C4-2B (cell line): ENCODE results near the gene ADAM10.

Experiments
- H3K27ac ChIP-seq: fragments of 450-650 bp; 2 replicates; pipeline ENCODE4 v1.5.1; 2017
- ZFX ChIP-seq: fragments of 450-650 bp; IDR thresholded peaks from 2 replicates; pipeline ENCODE4 v1.6.1; 2017
- TF ChIP-seq, protein P1 (sequence below): fragments of 450-650 bp; conservative IDR thresholded peaks from 2 replicates; pipeline ENCODE4 v1.5.1; 2017; ENCODE audit warnings: mild to moderate bottlenecking

Gene ADAM10

DNA sequence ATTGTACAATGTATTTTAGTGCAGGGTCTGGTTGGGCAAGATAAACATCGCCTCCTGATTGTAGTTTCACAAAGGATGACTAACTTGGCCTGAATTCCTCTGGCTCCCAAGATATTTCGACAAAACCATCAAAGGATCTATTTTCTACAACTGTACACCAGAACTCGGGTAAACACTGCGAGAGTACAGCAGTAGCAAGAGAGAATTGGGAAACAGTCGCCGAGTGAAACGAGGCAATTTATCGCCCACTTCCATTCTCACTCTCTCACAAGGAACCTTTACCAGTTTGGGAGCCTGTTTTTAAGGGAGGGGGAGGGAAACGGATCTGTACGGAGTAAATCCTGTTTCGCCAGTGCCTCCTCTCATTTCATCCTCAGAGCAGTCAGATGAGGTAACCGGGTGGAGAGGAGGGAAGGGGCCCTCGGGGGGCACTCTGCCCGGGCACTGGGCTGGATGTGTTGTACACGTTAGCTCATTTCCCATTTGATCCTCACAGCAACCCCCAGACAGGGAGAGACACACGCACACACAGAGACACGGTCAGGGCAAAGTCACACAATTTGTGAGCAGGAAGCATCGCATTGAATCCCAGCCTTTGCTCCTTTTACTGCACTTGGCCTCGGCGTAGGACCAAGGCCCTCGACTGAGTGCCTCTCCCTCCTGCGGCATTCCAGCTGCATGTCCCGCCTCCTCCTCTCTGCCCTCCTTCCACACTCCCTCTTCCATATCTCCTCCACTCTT is 197.6 kb downstream of the ADAM10 start:
- H3K27ac ChIP-seq, result no peak overlapping the region
- no peak for TF ChIP-seq ZFX
- TF ChIP-seq, protein P1, sequence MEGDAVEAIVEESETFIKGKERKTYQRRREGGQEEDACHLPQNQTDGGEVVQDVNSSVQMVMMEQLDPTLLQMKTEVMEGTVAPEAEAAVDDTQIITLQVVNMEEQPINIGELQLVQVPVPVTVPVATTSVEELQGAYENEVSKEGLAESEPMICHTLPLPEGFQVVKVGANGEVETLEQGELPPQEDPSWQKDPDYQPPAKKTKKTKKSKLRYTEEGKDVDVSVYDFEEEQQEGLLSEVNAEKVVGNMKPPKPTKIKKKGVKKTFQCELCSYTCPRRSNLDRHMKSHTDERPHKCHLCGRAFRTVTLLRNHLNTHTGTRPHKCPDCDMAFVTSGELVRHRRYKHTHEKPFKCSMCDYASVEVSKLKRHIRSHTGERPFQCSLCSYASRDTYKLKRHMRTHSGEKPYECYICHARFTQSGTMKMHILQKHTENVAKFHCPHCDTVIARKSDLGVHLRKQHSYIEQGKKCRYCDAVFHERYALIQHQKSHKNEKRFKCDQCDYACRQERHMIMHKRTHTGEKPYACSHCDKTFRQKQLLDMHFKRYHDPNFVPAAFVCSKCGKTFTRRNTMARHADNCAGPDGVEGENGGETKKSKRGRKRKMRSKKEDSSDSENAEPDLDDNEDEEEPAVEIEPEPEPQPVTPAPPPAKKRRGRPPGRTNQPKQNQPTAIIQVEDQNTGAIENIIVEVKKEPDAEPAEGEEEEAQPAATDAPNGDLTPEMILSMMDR, result no peak

DNA sequence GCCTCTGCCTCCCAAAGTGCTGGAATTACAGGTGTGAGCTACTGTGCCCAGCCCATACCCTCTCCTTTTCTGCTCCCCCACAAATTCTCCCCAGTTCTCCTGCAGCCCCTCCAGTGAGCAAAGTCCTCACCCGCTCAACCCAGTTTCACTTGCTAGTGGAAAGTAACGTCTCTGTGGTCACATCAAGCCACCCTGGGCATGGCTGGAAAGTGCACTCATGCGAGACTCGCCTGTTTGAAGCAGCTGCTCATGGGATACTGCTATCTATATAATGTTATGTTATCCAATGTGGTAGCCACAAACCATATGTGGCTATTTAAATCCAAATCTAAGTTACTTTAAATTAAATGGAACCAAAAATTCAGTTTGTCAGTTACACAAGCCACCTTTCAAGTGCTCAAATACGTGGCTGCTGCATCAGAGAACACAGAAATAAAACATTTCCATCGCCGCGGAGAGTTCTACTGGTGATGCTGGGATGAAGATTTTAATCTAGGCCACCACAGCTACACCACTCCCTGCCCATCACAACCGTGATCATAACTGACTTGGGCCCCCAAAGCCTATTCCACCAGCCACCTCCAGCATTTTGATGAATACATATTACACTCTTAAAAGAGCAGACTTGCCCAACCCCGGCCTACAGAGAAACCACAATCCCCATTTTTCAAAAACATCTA is 198.3 kb downstream of the ADAM10 start:
- no peak overlapping the region for H3K27ac ChIP-seq
- TF ChIP-seq, protein P1, result no peak
- no peak for TF ChIP-seq ZFX

DNA sequence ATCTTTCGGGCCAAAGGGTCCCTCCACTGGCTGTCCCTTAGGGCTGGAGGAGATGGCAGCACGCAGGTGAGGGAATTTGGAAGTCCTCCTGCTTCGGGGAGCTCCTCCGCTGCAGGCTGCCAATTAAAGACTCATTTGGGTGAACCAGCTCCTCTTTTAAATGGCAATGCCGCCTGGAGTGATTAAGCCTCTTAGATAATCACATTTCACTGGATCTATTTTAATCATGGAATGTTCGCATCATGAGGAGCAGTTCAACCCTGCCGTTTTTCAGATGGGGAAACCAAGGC is 199.8 kb downstream of the ADAM10 start:
- H3K27ac ChIP-seq, result no peak overlapping the region
- no peak for TF ChIP-seq ZFX
- TF ChIP-seq, protein P1, result no peak

DNA sequence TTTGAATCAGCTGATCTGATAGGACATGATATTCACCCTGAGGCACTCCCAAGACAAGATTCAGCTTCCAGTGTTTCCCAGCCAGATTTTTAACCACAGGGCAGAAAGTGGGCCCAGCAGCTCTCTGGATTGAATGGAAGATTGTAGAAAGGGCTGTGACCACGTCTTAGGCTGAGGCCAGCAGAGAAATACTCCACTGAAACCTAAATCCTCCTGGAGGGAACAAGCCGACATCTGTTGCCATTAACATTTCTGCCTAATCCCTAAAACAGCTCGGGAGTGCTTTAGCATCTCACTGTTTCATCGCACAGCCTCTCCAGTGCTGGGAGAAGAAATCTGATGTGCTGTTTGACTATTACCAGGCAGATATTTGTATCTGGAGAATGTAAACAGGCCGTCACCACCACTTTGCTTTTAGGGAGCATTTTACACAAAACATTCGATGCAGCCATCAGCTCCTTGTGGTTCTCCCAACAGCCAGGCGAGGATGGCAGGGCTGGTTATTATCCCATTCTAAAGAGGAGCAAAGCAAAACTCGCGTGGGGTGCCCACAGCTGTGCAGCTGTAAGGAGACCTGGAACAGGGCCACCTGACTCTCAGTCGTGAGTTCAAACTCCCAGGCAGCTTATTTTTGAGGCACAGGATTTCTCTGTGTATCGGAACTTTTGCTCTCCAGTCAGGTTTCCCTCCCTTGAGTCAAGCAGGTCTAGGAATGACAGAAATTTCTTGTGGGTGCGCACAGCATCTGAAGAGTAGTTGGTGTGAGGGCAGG is 200.3 kb downstream of the ADAM10 start:
- no peak for TF ChIP-seq ZFX
- TF ChIP-seq, protein P1, result no peak

DNA sequence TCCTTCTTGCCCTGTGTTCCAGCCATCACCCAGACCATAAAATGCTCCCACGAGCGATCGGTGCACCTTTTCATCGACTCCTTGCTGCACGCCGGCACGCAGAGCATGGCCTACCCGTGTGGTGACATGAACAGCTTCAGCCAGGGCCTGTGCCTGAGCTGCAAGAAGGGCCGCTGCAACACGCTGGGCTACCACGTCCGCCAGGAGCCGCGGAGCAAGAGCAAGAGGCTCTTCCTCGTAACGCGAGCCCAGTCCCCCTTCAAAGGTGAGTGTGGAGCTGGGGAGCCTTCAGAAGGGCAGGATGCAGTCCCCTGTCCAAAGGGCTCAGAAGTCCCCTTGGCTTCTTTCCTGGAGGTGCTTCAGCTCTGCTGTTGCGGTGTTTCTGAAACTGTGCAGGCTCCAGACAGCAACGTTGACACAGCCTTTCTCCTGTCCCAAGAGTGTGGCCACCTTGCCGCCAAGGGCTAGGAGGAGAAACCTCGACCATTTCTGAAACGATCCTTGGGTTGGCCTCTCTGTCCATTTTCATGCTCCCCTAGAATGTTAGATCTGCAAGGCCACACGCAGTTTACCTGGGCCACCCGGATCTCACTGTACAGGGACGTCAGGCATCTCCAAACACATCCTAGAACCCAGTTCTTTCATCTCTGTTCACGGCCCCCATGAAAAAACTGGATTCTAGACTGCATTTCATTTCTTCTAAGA is 201.0 kb downstream of the ADAM10 start:
- TF ChIP-seq ZFX, result no peak
- TF ChIP-seq, protein P1, result no peak
- no peak overlapping the region for H3K27ac ChIP-seq

More for the DNA sequence above, 200.3 kb downstream of the ADAM10 start:
- no peak overlapping the region for H3K27ac ChIP-seq

DNA sequence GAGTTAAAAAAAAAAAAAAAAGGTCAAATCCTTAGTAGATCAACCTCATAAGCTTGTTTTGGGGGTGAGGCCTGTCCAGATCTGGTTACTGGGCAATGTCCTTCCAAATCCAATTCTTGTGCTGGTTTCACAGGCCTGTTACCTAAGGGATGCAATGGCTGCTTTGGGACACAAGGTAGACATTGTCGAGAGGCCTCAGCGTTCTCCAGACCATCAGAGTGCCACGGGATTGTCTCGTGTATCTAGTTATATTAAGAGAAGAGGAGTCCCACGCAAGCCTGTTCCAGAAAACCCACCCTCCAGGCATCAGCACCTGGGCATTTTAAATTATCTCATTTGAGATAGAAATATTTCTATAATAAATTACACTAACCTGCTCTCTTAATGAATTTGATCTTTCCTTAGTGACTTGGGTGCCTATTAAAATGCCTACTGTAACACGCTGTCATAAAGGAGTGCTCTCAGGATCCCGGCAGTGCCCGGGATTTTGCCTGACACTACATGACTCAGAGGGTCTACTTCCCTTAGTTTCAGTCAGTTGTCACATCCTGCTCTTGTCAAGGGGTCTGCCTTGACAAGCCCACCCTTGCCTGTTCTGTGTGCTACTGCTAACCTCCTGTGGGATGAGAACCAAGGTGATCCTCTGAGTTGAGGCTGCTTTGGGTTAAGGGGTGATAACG is 201.7 kb downstream of the ADAM10 start:
- H3K27ac ChIP-seq, result no peak overlapping the region
- TF ChIP-seq ZFX, result no peak
- TF ChIP-seq, protein P1, result no peak
